Duodenal mucosa (tissue), 2 donors: ENCODE measurements around the gene SPRED2.

Experiments
- H3K27ac ChIP-seq: one replicate; pipeline ENCODE4 v1.7.0; 2013; ENCODE audit warnings: low read depth, low read length
- H3K27me3 ChIP-seq, 2 donors: one replicate each; pipeline ENCODE4 v1.7.0; 2013; ENCODE audit warnings: low read length in 2 of 2, control low read depth in 1 of 2; ENCODE audit not compliant: insufficient read depth in 2 of 2, control insufficient read depth in 1 of 2
- H3K36me3 ChIP-seq, 2 donors: one replicate each; pipeline ENCODE4 v1.7.0; 2013; ENCODE audit warnings: low read length in 2 of 2, control low read depth in 1 of 2; ENCODE audit not compliant: insufficient read depth in 2 of 2, control insufficient read depth in 1 of 2
- H3K4me1 ChIP-seq, 2 donors: one replicate each; pipeline ENCODE4 v1.7.0; 2013; ENCODE audit warnings: low read length in 2 of 2, control low read depth in 1 of 2; ENCODE audit not compliant: insufficient read depth in 2 of 2, control insufficient read depth in 1 of 2
- H3K4me3 ChIP-seq, 2 donors: one replicate each; pipeline ENCODE4 v1.7.0; 2013; ENCODE audit warnings: low read length in 2 of 2, low read depth in 1 of 2
- H3K9ac ChIP-seq, 2 donors: one replicate each; pipeline ENCODE4 v1.7.0; 2013; ENCODE audit warnings: low read length in 2 of 2, low read depth in 1 of 2
- H3K9me3 ChIP-seq, 2 donors: one replicate each; pipeline ENCODE4 v1.7.0; 2013; ENCODE audit warnings: low read length in 2 of 2, control low read depth in 1 of 2; ENCODE audit not compliant: control insufficient read depth in 1 of 2

SPRED2 gene

GRCh38 chr2:65300761-65301711, 131.4 kb downstream of the SPRED2 start:
- Histone ChIP-seq H3K9ac (no peak overlapping the region), H3K27me3 (no peaks in the 10 kb centered on the region), H3K36me3 (no peaks in the 10 kb centered on the region), H3K9me3 (no peaks in the 10 kb centered on the region), H3K4me3 (peak overlapping the region; percentile 10 to 21), H3K27ac (no peak overlapping the region), H3K4me1 (peaks cover 18 to 19% of the 10 kb centered on the region in 2 donors)

- H3K27me3 ChIP-seq: no peaks in the 10 kb centered on the region
- no peak overlapping the region for H3K4me3 ChIP-seq
- peaks cover 18 to 19% of the 10 kb centered on the region in 2 donors for H3K4me1 ChIP-seq
- no peak overlapping the region for H3K9ac ChIP-seq
- H3K9me3 ChIP-seq: no peaks in the 10 kb centered on the region
- H3K27ac ChIP-seq: peak overlapping the region; percentile 44
- H3K36me3 ChIP-seq: no peaks in the 10 kb centered on the region
Measured at GRCh38 chr2:65300134-65300760, 132.2 kb downstream of the SPRED2 start.

- no peaks in the 10 kb centered on the region for H3K27me3 ChIP-seq
- no peak overlapping the region for H3K27ac ChIP-seq
- H3K9ac ChIP-seq: no peak overlapping the region
- H3K4me3 ChIP-seq: no peak overlapping the region
- H3K9me3 ChIP-seq: no peaks in the 10 kb centered on the region
- H3K36me3 ChIP-seq: no peaks in the 10 kb centered on the region
- H3K4me1 ChIP-seq: peaks cover 18 to 19% of the 10 kb centered on the region in 2 donors
Measured at GRCh38 chr2:65299246-65299645, 133.2 kb downstream of the SPRED2 start.

- Histone ChIP-seq H3K9me3 (no peaks in the 10 kb centered on the region), H3K27me3 (no peaks in the 10 kb centered on the region), H3K36me3 (no peaks in the 10 kb centered on the region), H3K9ac (no peak overlapping the region), H3K4me1 (peaks cover 18 to 19% of the 10 kb centered on the region in 2 donors), H3K27ac (no peak overlapping the region), H3K4me3 (no peak overlapping the region)
Measured at GRCh38 chr2:65298089-65298488, 134.3 kb downstream of the SPRED2 start.

GRCh38 chr2:65297544-65297943, 134.9 kb downstream of the SPRED2 start:
- Histone ChIP-seq H3K27ac (no peak overlapping the region), H3K4me1 (peaks cover 18 to 19% of the 10 kb centered on the region in 2 donors), H3K36me3 (no peaks in the 10 kb centered on the region), H3K4me3 (no peak overlapping the region), H3K27me3 (no peaks in the 10 kb centered on the region), H3K9ac (no peak overlapping the region), H3K9me3 (no peaks in the 10 kb centered on the region)

- Histone ChIP-seq H3K27me3 (no peaks in the 10 kb centered on the region), H3K9me3 (no peaks in the 10 kb centered on the region), H3K36me3 (no peaks in the 10 kb centered on the region), H3K27ac (no peak overlapping the region), H3K4me3 (no peak overlapping the region), H3K9ac (no peak overlapping the region), H3K4me1 (peaks cover 18 to 22% of the 10 kb centered on the region in 2 donors)
Measured at GRCh38 chr2:65296971-65297370, 135.4 kb downstream of the SPRED2 start.

GRCh38 chr2:65294701-65295100, 137.7 kb downstream of the SPRED2 start:
- peaks cover 0 to 10% of the 10 kb centered on the region in 2 donors for H3K4me1 ChIP-seq
- H3K9me3 ChIP-seq: no peaks in the 10 kb centered on the region
- H3K4me3 ChIP-seq: no peak overlapping the region
- no peak overlapping the region for H3K27ac ChIP-seq
- no peak overlapping the region for H3K9ac ChIP-seq
- H3K27me3 ChIP-seq: no peaks in the 10 kb centered on the region
- no peaks in the 10 kb centered on the region for H3K36me3 ChIP-seq

- H3K9ac ChIP-seq: no peak overlapping the region
- peaks cover 0 to 10% of the 10 kb centered on the region in 2 donors for H3K4me1 ChIP-seq
- H3K9me3 ChIP-seq: no peaks in the 10 kb centered on the region
- no peak overlapping the region for H3K4me3 ChIP-seq
- H3K36me3 ChIP-seq: no peaks in the 10 kb centered on the region
- H3K27ac ChIP-seq: no peak overlapping the region
- no peaks in the 10 kb centered on the region for H3K27me3 ChIP-seq
Measured at GRCh38 chr2:65294136-65294535, 138.3 kb downstream of the SPRED2 start.

- no peak overlapping the region for H3K4me3 ChIP-seq
Measured at GRCh38 chr2:65293376-65293775, 139.0 kb downstream of the SPRED2 start.

GRCh38 chr2:65292461-65293011, 139.9 kb downstream of the SPRED2 start:
- no peak overlapping the region for H3K9ac ChIP-seq
- no peak overlapping the region for H3K27ac ChIP-seq
- H3K27me3 ChIP-seq: no peaks in the 10 kb centered on the region
- no peak overlapping the region for H3K4me3 ChIP-seq
- peaks cover 0 to 10% of the 10 kb centered on the region in 2 donors for H3K4me1 ChIP-seq
- no peaks in the 10 kb centered on the region for H3K9me3 ChIP-seq
- no peaks in the 10 kb centered on the region for H3K36me3 ChIP-seq

More at GRCh38 chr2:65293376-65293775, 139.0 kb downstream of the SPRED2 start:
- peaks cover 0 to 10% of the 10 kb centered on the region in 2 donors for H3K4me1 ChIP-seq
- no peaks in the 10 kb centered on the region for H3K9me3 ChIP-seq
- H3K9ac ChIP-seq: no peak overlapping the region
- H3K27ac ChIP-seq: no peak overlapping the region
- no peaks in the 10 kb centered on the region for H3K27me3 ChIP-seq
- no peaks in the 10 kb centered on the region for H3K36me3 ChIP-seq
